ENCODE measurements around the gene LCE4A.
A peak's percentile ranks its signal among the peaks of the same experiment; 100 is the strongest.

LCE4A gene

DNA sequence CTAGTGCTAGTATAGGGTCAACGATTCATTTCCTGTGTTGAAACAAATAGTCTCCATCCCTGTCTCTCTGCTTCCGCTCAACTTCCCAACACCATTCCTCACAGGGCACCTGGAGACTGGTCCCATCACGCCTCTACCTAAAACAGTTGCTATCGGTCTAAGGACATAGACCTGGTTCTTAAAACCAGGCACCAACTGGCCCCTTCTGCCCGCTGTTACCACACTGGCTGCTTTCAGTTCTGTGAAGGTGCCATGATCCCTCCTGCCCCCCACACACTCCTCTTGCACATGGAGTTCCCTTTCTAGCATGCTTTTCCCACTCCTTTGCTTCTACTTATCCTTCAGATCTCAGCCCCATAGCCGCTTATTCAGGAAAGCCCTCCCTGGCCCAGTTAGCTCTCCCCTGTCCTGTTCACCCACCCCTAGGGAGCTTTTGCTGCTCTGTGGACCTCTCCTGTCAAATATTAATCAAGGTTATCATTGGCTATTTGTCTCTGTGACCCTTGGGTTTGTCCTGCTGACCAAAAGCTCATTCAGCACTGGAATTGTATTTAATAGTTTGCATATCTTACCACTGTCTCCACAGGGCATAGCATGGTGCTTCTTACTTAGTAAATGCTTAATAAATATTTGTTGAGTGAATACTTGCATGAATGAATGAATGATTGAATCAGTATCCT, 37.9 kb downstream of the LCE4A start:
- no peak for DNase-seq (ENCODE audit: low read depth)
- no peak overlapping the region for H3K4me3 ChIP-seq (replicated peaks; ENCODE audit: low read depth, low read length)
- TF ChIP-seq, protein P1, sequence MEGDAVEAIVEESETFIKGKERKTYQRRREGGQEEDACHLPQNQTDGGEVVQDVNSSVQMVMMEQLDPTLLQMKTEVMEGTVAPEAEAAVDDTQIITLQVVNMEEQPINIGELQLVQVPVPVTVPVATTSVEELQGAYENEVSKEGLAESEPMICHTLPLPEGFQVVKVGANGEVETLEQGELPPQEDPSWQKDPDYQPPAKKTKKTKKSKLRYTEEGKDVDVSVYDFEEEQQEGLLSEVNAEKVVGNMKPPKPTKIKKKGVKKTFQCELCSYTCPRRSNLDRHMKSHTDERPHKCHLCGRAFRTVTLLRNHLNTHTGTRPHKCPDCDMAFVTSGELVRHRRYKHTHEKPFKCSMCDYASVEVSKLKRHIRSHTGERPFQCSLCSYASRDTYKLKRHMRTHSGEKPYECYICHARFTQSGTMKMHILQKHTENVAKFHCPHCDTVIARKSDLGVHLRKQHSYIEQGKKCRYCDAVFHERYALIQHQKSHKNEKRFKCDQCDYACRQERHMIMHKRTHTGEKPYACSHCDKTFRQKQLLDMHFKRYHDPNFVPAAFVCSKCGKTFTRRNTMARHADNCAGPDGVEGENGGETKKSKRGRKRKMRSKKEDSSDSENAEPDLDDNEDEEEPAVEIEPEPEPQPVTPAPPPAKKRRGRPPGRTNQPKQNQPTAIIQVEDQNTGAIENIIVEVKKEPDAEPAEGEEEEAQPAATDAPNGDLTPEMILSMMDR (IDR thresholded peaks at IDR 0.05; ENCODE audit: low read length, missing control alignments) = no peak

DNA sequence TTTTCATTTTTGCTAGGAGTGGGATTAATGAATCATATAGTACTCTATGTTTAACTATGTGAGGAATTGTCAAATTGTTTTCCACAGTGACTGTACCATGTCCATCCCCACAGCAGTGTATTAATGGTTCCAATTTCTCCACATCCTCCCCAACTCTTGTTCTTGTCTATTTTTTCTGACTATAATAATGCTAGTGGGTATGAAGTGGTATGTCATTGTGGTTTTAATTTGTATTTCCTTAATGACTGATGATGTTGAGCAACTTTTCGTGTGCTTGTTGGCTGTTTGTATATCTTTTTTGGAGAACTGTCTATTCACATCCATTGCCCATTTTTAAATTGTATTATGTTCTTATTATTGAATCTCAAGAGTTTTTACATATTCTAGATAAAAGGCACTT, 39.9 kb downstream of the LCE4A start:
- no peak for DNase-seq (ENCODE audit: low read depth)
- TF ChIP-seq, protein P1 (IDR thresholded peaks at IDR 0.05; ENCODE audit: low read length, missing control alignments) = no peak
- H3K4me3 ChIP-seq (replicated peaks; ENCODE audit: low read depth, low read length) = no peak overlapping the region

DNA sequence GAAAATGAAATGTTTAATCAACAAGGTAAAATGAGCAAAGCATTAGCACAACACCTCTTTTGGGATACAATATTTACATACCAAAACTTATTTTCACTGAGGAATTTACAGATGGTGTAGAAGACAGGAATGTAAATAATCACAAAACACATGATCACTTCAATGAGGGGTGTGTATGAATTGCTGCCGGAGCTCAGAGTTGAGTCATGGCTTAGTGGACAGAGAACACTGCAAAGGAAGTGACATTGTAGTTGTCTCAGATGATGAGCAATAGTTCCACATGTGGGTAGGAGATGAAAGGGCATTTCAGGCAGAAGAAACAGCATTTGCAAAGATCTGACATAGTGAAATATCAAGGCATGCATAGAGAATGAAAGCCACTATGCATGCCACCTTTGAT, 44.3 kb downstream of the LCE4A start:
- peak; percentile 0 for DNase-seq (ENCODE audit: low read depth)
- TF ChIP-seq, protein P1 (IDR thresholded peaks at IDR 0.05; ENCODE audit: low read length, missing control alignments) = no peak
- H3K4me3 ChIP-seq (replicated peaks; ENCODE audit: low read depth, low read length) = no peak overlapping the region

DNA sequence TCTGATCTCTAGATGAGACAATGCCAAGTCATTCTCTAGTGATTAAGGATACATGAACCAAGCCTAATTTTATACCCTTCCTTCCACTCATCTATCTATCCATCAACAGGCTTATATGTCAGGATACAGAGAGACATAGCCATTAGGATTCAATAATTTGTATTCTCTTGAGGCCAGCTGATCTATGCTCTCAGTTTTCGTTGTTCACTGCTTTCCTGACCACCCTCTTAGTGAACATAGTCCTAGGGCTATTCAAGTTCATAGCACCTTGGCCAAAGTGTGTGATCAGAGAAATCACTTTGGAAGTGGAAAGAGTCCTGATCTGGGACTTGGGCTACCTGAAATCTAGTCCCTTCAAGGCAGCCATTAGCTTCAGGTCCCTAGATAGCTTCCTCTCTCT, 45.6 kb downstream of the LCE4A start:
- TF ChIP-seq, protein P1 (IDR thresholded peaks at IDR 0.05; ENCODE audit: low read length, missing control alignments) = no peak
- H3K4me3 ChIP-seq (replicated peaks; ENCODE audit: low read depth, low read length) = no peak overlapping the region
- no peak for DNase-seq (ENCODE audit: low read depth)

DNA sequence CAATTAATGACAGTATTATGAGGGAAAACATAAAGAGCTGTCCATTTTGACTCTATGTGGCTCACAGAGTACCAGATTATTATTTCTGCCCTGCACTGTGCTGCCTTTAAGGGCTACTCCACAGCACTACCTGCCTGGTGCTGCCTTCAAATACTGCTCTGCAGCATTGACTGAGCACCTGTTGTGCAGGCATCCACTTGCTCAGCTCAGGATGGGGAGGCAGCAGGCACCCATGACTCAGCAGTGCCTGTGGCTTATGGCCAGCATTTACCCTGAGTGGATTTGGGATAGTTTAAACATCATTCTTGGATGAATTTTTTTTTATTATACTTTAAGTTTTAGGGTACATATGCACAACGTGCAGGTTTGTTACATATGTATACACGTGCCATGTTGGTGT, 48.9 kb downstream of the LCE4A start:
- H3K4me3 ChIP-seq (replicated peaks; ENCODE audit: low read depth, low read length) = no peak overlapping the region
- TF ChIP-seq, protein P1 (IDR thresholded peaks at IDR 0.05; ENCODE audit: low read length, missing control alignments) = no peak
- no peak for DNase-seq (ENCODE audit: low read depth)

DNA sequence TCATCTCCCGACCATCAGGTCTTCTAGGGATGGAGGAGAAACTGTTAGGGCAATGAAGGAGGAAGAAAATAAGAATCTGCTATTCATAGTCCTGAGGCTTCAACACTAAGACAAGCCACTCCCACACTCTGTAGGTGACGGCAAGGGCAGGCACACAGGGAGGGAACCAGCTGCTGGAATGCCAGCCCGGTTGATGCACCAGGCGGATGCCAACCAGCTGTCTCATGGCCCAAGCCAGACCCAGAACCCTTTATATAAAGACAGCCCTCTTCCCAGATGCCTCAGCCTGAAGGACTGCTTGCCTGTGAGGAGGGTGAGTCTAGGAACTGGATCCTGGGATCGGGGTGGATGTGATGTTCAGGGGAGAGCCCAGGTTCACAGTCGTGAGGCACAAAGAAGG, 49.8 kb downstream of the LCE4A start, which contains the start of gene KPRP:
Gene KPRP, plus strand, starts transcription at position 279 of the 400 bp plus-strand sequence. CDS start 1,564 bp downstream, outside the sequence.
- TF ChIP-seq, protein P1 (IDR thresholded peaks at IDR 0.05; ENCODE audit: low read length, missing control alignments) = no peak
- H3K4me3 ChIP-seq (replicated peaks; ENCODE audit: low read depth, low read length) = no peak within 1 kb of the TSS
- no peak for DNase-seq (ENCODE audit: low read depth)

DNA sequence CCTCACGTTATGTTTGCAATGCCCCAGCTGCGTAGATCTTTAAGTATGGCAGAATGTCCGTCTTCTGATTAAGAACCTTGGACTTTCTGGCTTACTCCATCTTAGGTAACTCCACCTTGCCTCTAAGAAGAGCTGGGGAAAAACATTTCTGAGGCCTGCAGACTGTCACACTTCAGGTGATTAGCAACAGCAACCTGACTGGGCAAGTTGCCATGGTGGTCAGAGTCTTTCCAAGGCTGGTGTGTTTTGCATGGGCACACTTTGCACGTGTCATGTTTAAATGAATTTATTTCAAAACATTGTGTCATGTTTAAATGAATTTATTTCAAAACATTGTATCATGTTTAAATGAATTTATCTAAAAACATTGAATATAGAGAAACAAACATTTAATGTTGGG, 50.7 kb downstream of the LCE4A start:
- H3K4me3 ChIP-seq (replicated peaks; ENCODE audit: low read depth, low read length) = no peak overlapping the region
- TF ChIP-seq, protein P1 (IDR thresholded peaks at IDR 0.05; ENCODE audit: low read length, missing control alignments) = no peak
- DNase-seq (ENCODE audit: low read depth) = no peak
